ENCODE data around the gene CACNA1C. TPM values are rescaled to one million over a fixed set of nuclear protein-coding genes. Genes with fewer than 3 reads are reported as not detected.

Gene CACNA1C
- total RNA-seq, 2 experiments from 2014 or later, result 0.05 to 0.08 TPM

DNA sequence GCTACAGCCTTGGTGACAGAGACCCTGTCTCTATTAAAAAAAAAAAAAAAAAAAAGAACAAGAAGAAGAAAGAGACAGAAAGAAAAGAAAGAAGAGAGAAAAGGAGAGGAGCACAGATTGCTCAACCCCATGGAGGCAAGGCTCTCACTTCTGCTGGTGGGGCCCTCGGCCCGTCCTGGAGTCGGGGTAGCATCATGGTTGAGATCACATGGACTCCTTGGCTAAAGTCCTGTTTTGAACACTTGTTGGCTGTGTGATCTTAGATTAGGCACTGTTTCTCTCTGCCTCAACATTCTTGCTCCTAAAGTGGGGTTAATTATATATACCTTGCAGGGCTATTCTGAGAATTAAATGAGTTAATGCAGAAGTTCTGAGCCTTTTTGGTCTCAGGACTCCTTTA lies 207.7 kb downstream of the CACNA1C start:
- H3K27ac Mint-ChIP-seq, result no peak overlapping the region
- CTCF ChIA-PET, result no interaction called here

DNA sequence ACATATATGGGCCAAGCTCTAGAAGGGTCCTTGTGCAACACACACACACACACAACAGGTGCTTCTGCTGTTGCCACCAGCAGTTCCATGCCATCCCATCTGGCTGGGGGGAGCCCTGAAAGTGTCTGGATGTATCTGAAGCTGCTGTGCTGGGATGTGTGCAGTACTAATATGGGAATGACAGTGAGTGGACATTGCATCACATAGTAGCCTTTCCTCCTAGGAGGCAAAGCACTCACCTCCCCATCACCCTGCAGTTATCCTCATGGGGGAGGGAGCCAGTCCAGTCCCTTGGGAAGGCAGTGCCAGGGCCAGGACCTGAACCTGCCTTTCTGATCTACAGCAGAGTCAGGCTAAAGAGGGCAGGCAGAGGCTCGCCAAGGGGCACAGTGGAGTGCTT lies 208.9 kb downstream of the CACNA1C start:
- H3K36me3 ChIP-seq (ENCODE audit: insufficient read depth, low read length), result no peaks in the 10 kb centered on the region

More for the DNA sequence above, 207.7 kb downstream of the CACNA1C start:
- Histone ChIP-seq H3K27ac (ENCODE audit: low read depth in 1 of 2, low read length in 2 of 2) (no peak overlapping the region), H3K36me3 (ENCODE audit: insufficient read depth, low read length) (no peaks in the 10 kb centered on the region), H3K4me3 (ENCODE audit: low read length) (no peak overlapping the region), H3K9me3 (ENCODE audit: control insufficient read depth in 1 of 2, insufficient read depth in 1 of 2, low read length in 2 of 2) (no peaks in the 10 kb centered on the region), H3K27me3 (ENCODE audit: control insufficient read depth in 1 of 2, insufficient read depth in 2 of 2, low read length in 2 of 2) (no peaks in the 10 kb centered on the region), H3K4me1 (ENCODE audit: insufficient read depth, low read length) (peaks cover 3% of the 10 kb centered on the region)
- ATAC-seq (ENCODE audit: poor library complexity), result no peak
- Mint-ChIP-seq H3K36me3 (ENCODE audit: low read depth) (no peaks in the 10 kb centered on the region), H3K4me1 (ENCODE audit: low read depth) (peaks cover 6% of the 10 kb centered on the region), H3K4me3 (no peak overlapping the region), H3K27me3 (no peaks in the 10 kb centered on the region), H3K9me3 (no peaks in the 10 kb centered on the region)
- TF ChIP-seq, protein P1, sequence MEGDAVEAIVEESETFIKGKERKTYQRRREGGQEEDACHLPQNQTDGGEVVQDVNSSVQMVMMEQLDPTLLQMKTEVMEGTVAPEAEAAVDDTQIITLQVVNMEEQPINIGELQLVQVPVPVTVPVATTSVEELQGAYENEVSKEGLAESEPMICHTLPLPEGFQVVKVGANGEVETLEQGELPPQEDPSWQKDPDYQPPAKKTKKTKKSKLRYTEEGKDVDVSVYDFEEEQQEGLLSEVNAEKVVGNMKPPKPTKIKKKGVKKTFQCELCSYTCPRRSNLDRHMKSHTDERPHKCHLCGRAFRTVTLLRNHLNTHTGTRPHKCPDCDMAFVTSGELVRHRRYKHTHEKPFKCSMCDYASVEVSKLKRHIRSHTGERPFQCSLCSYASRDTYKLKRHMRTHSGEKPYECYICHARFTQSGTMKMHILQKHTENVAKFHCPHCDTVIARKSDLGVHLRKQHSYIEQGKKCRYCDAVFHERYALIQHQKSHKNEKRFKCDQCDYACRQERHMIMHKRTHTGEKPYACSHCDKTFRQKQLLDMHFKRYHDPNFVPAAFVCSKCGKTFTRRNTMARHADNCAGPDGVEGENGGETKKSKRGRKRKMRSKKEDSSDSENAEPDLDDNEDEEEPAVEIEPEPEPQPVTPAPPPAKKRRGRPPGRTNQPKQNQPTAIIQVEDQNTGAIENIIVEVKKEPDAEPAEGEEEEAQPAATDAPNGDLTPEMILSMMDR (IDR thresholded peaks at IDR 0.05), result no peak
- no peak for DNase-seq
- POLR2A ChIA-PET, result no interaction called here
- intact Hi-C loops (cut with DNase I, micrococcal nuclease), result no loop called here

DNA sequence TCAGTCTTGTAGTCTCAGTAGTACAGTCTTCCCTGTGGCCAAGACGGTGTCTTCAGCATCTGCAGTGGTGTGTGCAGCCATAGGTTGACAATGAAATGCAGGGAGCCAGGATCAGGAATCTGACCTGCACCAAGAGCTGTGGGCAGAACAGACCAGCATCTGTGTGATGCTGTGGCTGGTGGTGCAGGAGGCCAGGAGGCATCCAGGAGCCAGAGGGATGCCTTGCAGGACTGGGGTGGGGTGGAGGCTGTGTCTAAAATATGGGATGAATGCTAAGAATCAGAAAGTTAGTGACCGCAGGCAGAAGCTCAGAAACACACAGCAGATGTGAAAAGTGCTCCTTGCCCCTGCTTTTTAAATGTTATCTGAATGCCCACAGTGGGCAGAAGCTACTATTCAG lies 209.7 kb downstream of the CACNA1C start:
- Mint-ChIP-seq H3K9me3 (no peaks in the 10 kb centered on the region), H3K4me3 (no peak overlapping the region), H3K4me1 (ENCODE audit: low read depth) (peaks cover 6% of the 10 kb centered on the region), H3K36me3 (ENCODE audit: low read depth) (no peaks in the 10 kb centered on the region), H3K27me3 (no peaks in the 10 kb centered on the region), H3K27ac (no peak overlapping the region)
- ChIA-PET CTCF (no interaction called here), POLR2A (no interaction called here)
- H3K27me3 ChIP-seq (ENCODE audit: control insufficient read depth in 1 of 2, insufficient read depth in 2 of 2, low read length in 2 of 2), result peaks cover 0 to 2% of the 10 kb centered on the region in 2 experiments
- ATAC-seq (ENCODE audit: poor library complexity) (no peak), DNase-seq (no peak)
- H3K27ac ChIP-seq (ENCODE audit: low read depth in 1 of 2, low read length in 2 of 2), result no peak overlapping the region
- H3K4me3 ChIP-seq (ENCODE audit: low read length), result no peak overlapping the region
- TF ChIP-seq, protein P1 (IDR thresholded peaks at IDR 0.05), result no peak
- no peaks in the 10 kb centered on the region for H3K9me3 ChIP-seq (ENCODE audit: control insufficient read depth in 1 of 2, insufficient read depth in 1 of 2, low read length in 2 of 2)
- peaks cover 3% of the 10 kb centered on the region for H3K4me1 ChIP-seq (ENCODE audit: insufficient read depth, low read length)
- no peaks in the 10 kb centered on the region for H3K36me3 ChIP-seq (ENCODE audit: insufficient read depth, low read length)
- intact Hi-C loops (cut with DNase I, micrococcal nuclease), result no loop called here

More for the DNA sequence above, 208.9 kb downstream of the CACNA1C start:
- H3K27ac ChIP-seq (ENCODE audit: low read depth in 1 of 2, low read length in 2 of 2), result no peak overlapping the region
- H3K27me3 ChIP-seq (ENCODE audit: control insufficient read depth in 1 of 2, insufficient read depth in 2 of 2, low read length in 2 of 2), result peaks cover 0 to 2% of the 10 kb centered on the region in 2 experiments
- intact Hi-C loops (cut with DNase I, micrococcal nuclease), result no loop called here
- ATAC-seq (ENCODE audit: poor library complexity) (no peak), DNase-seq (no peak)
- H3K4me3 ChIP-seq (ENCODE audit: low read length), result no peak overlapping the region
- ChIA-PET CTCF (no interaction called here), POLR2A (no interaction called here)
- TF ChIP-seq, protein P1 (IDR thresholded peaks at IDR 0.05), result no peak
- H3K36me3 Mint-ChIP-seq (ENCODE audit: low read depth), result no peaks in the 10 kb centered on the region
- H3K27me3 Mint-ChIP-seq, result no peaks in the 10 kb centered on the region
- H3K4me1 ChIP-seq (ENCODE audit: insufficient read depth, low read length), result peaks cover 3% of the 10 kb centered on the region
- no peaks in the 10 kb centered on the region for H3K9me3 ChIP-seq (ENCODE audit: control insufficient read depth in 1 of 2, insufficient read depth in 1 of 2, low read length in 2 of 2)
- H3K9me3 Mint-ChIP-seq, result no peaks in the 10 kb centered on the region
- no peak overlapping the region for H3K27ac Mint-ChIP-seq
- H3K4me1 Mint-ChIP-seq (ENCODE audit: low read depth), result peaks cover 6% of the 10 kb centered on the region
- H3K4me3 Mint-ChIP-seq, result no peak overlapping the region

Measured in CD4-positive, alpha-beta T cell (primary cell).